Esophagus squamous epithelium (tissue), 4 donors: ENCODE measurements around the gene FUT1.

Experiments
- CTCF ChIP-seq, 6 experiments: fragments of 450-650 bp in 4 of 6; fragments of 200-600 bp in 2 of 6; sonication (generic) in 2 of 6; IDR thresholded peaks; one replicate each; pipeline ENCODE4 v1.5.1; 2016 to 2019; ENCODE audit warnings: antibody characterized with exemption in 6 of 6, mild to moderate bottlenecking in 4 of 6, moderate library complexity in 4 of 6
- POLR2A ChIP-seq, 4 donors: fragments of 450-650 bp; IDR thresholded peaks; one replicate each; pipeline ENCODE4 v1.6.1; 2017; ENCODE audit warnings: antibody characterized with exemption in 4 of 4, mild to moderate bottlenecking in 4 of 4, moderate library complexity in 3 of 4

- TF ChIP-seq CTCF (IDR thresholded peaks at IDR 0.05) (no peak), POLR2A (IDR thresholded peaks at IDR 0.05) (no peak)
These were observed 49.7 kb downstream of the FUT1 start for GRCh38 chr19:48702701-48703100.
